ENCODE results near the gene REG1A. TPM values are rescaled to one million over a fixed set of nuclear protein-coding genes. Genes with fewer than 3 reads are reported as not detected.

The REG1A gene, protein sequence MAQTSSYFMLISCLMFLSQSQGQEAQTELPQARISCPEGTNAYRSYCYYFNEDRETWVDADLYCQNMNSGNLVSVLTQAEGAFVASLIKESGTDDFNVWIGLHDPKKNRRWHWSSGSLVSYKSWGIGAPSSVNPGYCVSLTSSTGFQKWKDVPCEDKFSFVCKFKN
- total RNA-seq = not detected

DNA sequence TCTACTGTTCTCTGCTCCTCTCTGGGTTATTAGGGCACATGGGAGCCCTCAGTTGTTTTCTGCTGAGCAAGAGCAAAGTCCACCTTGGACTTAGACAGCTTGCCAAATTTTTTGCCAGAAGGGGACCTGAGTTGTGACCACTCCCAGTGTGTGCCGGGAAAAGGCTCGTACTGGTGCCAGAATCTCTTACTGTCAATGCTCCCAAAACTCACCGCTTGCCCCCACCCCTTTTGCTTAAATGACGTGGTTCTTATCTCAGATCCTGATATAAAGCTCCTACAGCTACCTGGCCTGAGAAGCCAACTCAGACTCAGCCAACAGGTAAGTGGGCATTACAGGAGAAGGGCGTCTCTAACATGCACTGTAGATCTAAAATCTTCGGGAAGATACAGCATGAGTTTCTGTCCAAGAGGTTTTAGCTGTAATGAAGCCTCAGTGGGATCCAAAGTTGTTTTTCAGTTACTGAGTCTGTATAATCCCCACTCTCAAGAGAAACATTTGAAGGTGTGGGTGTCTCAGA is at the start of gene REG1A:
TSS of gene REG1A (plus strand) at position 295 of the 520 bp plus-strand sequence. CDS start 374 bp downstream, outside the sequence.
- no peak for DNase-seq (ENCODE audit: low spot score in 2 of 2)
- no peak for FAIRE-seq

DNA sequence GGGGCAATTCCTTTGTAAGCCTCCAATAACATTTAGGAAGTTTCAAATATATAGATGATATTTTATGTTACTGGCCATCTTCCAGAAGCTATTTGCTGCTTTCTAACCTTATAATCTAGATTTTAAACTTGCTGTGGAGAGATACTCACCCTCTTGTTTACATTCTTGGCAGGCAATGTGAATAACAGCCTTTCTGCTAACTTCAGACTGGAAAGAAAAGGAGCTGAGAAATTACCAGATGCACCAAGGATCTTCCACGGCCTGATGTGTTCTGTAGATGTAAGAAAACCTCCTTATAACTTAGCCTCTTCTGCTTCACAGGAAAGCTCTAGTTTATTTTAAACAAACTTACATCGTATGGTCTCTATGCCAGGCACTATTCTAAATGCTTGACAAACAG is 49.2 kb upstream of the REG1A start:
- no peak for FAIRE-seq
- DNase-seq (ENCODE audit: low spot score in 2 of 2) = no peak

DNA sequence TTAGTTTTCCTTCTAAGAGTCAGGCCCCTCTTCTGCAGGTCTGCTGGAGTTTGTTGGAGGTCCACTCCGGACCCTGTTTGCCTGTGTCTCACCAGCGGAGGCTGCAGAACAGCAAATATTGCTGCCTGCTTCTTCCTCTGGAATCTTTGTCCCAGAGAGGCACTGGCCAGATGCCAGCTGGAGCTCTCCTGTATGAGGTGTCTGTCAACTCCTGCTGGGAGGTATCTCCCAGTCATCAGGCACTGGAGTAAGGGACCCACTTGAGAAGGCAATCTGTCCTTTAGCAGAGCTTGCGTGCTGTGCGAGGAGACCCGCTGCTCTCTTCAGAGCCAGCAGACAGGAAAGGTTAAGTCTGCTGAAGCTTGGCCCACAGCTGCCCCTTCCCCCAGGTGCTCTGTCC is 37.3 kb upstream of the REG1A start:
- FAIRE-seq (no peak), DNase-seq (ENCODE audit: low spot score in 2 of 2) (no peak)

DNA sequence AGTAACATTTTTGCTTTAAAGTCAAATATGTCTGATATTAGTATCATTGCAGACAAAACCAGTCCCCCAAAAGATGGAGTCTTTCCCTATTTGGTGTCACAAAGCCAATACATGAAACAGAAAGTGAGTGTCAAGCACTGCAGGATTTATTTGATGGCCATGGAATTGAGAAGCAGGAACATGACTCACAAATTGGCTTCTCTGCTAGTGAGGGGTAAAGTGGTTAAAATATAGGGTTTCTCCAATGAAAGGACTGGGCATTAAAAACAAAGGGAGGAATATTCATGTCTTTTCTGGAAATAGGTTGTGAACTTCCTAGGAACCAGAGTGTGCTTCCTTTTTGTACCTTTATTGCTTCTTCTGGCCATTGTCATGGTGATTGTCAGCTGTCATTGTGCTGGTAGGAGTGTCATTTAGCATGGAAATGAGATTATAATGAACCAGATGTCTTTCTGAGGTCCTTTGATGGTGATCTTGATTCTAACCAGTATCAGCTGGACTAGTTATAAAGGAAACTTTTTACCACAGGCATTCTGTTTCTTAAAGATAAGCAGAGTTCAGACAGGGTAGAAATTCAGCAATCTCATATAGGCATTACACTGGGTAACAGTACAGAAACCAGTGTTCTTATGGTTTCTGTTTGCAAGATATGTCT is 36.6 kb upstream of the REG1A start:
- DNase-seq (ENCODE audit: low spot score in 2 of 2) (no peak), FAIRE-seq (no peak)

DNA sequence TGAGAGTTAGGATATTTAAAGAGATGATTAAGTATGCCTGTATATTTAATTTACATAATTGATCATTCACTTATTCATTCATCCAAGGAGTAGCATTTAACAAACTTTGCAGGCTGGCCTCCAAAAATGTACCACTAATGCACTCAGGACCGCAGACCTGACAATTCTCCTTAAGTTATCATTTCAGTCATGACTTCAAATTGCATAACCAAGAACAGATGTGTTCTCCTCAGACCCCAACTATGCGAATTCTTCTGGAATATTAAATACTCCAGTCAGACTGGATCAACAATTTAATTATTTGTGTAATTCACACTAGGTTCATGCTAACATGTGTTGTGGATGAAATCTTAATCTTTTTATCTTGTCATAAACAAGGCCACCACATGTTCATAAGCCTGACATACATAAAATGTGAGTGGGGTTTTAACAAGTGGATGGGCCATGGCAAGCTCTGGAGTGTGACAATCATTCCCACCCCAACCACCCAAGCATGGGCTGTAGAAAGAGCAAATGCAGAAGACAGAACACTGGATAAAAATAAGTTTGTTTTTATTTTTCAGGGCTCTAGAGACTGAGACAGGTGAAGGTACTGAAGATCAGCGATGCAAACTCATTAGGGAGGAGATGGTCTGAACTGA is 35.7 kb upstream of the REG1A start:
- DNase-seq (ENCODE audit: low spot score in 2 of 2) (no peak), FAIRE-seq (no peak)

DNA sequence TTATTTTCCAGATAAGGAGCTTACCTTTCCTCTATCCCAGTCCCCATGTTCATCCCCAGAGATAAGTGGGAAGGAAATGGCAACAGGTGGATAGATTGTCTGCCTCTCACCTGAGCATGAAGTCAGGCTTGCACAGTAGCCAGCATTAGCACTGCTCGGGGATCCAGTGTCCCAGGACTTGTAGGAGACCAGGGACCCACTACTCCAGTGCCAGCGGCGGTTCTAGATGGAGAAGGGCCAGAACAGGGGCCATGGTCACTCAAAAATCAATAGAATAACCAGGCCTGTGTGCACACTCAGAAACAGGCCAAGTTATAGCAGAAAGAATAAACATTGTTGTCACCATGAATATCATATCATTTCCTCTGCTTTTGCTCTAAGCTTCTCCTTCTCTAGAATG is 34.9 kb upstream of the REG1A start:
- FAIRE-seq (no peak), DNase-seq (ENCODE audit: low spot score in 2 of 2) (no peak)

DNA sequence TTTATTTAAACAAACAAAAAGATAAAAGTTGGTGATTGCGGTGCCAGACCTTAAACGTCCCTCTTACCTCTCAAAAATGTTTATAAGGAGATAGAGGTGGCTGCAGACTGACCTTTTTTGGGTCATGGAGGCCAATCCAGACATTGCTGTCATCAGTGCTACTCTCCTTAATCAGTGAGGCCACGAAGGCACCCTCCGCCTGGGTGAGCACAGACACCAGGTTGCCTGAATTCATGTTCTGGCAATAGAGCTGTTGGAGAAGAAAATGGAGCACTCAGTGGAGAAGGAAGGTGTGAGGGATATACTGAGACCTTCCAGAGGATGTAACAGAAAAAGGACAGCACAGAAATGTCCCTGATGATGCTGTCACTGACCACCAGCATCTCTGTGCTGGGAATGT is 34.0 kb upstream of the REG1A start:
- DNase-seq (ENCODE audit: low spot score in 2 of 2) (no peak), FAIRE-seq (no peak)

DNA sequence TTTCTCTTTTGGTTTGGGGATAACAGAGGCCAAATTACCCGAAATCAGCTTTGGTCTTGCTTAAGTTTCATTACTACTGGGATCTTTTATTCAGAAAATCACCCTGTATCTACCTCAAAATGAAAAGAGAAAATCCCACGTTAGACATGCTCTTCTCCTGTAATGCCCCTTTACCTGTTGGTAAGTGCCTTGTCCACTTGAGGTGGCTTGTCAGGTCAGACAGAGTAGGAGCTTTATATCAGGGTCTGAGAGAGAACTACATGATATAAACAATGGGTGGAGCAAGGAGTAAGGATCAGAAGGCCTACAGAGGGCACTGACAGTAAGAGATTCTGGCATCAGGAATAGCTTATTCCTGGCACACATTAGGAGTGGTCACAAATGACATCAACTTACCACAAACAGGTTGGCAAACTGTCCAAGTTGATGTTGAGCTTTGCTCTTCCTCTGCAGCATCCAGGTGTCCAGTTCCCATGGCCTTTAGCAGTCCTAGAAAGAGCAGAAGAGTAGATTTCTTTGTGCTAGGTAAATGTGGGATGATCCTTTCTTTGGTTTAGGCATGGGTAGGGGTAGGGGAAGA is 32.4 kb upstream of the REG1A start, which contains the start of gene REG1B:
TSS of gene REG1B (minus strand) at position 209 of the 580 bp plus-strand sequence. CDS start 381 bp downstream, outside the sequence.
- DNase-seq (ENCODE audit: low spot score in 2 of 2) (no peak), FAIRE-seq (no peak)

DNA sequence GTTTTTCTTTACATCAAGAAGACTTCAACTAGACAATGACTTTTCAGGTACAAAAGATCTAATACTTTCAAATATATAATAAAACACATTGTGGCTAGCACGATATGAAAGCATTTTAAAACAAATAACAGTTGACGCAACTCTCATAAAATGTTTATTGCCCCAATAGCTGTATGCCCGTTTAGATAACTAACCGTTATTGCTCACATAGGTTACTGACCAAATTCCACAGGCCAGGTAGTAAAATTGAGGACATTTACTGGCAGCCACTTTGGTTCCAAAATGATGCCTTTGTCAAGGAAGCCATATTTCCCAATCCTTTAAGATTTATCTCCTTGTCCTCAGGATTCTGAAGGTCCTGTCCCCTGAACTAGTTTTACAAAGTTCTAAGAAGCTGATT is 29.6 kb upstream of the REG1A start:
- FAIRE-seq (no peak), DNase-seq (ENCODE audit: low spot score in 2 of 2) (no peak)

DNA sequence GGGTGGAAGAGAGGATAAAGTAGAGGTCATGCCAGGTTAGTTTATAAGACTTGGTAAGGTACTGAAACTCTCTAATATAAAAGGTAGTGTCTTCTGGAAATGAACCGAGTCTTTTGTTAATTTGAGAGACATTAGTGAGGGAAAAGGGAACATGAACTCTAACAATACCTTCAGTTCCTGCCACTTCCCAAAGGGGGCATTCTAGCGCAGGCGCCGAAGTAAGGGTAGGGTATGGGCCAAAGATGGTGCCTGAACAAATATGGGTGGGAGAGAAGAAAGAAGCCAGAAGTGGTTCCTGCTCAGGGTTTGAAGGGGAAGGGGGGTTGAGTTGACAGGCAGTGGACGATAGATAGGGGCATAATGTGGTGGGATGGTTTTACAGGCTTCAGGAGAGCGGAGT is 22.4 kb upstream of the REG1A start:
- FAIRE-seq = no peak
- DNase-seq (ENCODE audit: low spot score in 2 of 2) = no peak

DNA sequence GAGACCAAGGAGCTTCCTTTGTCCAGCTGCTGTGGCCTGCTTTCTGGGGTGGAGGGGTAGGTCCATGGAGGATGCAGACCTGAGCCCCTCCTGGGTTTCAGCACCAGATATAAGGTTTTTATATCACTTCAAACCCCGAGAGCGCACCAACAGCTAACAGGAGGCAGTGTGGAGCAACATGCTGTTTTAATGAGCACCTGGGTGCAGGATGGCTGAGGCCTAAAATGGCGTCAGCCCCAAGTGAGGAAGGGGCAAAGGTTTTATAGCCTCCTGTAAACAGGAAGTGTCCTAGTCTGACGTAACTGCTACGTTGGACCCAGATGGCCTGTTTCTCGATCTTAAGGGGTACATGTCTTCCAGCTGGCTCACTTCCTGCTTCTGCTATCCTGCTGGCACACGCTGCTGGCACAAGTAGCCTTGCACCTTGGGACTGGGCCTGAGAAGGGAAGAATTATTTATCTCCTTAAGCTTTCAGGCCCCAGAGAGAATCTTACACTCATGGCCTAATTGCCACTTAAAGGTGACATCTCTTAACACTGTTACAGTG is 21.1 kb upstream of the REG1A start:
- FAIRE-seq (no peak), DNase-seq (ENCODE audit: low spot score in 2 of 2) (no peak)

DNA sequence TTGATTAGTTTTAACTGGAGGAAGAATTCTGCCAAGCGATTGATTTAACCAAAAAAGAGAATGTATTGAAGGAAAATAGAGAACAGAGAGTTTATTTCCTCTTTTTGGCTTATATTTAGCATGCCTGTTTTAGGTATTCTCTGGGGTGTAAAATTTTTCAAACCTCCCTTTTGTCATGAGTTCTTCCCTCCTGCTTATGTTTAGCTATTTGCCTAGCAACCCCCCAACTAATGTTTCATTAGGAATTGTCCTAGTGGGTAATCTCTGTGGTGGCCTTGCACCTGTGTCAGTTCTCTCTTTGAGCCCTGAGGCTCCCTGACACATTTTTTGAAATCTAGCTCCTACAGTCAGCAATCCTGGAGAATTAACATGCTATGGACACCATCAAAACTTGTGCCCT is 20.0 kb upstream of the REG1A start:
- DNase-seq (ENCODE audit: low spot score in 2 of 2) (no peak), FAIRE-seq (no peak)

DNA sequence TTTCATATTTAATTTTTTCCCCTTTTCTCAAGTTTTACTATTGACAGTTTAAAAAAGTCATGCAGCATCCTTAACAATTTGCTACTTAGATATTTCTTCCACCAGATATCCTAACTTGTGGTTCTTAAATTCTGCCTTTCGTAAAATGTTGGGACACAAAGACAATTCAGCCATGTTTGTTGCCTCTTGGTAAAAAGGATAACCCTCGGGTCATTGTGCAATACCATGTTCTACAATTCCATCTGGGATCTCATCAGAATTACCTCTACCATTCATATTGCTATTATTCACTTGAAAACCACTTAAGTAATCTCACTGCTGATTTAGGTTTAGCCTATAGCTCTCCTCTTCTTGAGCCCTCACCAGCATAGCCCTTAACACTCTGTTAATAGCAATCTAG is 19.3 kb upstream of the REG1A start:
- DNase-seq (ENCODE audit: low spot score in 2 of 2) (no peak), FAIRE-seq (no peak)

DNA sequence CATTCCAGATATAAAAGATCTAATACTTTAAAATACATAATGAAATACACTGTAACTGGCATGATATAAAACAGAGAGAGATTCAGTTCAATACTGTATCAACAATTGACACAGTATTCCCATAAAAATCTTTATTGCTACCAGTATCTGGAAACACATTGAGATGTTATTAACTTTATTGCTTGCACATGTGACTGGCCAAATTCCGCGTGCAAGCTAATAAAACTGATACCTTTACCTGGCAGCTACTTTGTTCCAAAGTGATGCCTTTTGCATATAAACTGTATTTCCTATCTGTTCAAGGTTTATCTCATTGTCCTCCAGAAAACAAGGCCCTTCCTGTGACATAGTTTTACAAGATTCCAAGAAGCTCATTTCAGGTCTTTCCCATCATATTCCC is 17.1 kb upstream of the REG1A start:
- FAIRE-seq (no peak), DNase-seq (ENCODE audit: low spot score in 2 of 2) (no peak)

DNA sequence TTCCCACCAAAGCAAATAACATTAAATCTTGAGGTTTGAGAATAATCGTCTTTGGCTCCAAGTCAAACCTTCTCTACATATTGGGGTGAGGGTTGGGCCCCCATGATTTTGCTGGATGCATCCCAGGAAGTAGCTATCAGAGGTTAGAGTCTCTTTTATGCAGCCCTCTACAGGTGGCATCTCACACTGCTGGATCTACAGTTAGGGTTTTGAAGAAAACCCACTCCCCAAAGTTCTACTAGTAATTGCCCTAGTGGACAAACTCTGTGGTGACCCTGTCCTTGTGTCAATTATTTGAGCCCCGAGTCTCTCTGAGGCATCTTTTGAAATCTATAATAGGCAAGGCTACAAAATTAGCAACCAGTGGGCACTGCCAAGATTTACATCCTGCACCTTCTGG is 15.0 kb upstream of the REG1A start:
- DNase-seq (ENCODE audit: low spot score in 2 of 2) = no peak
- FAIRE-seq = no peak

DNA sequence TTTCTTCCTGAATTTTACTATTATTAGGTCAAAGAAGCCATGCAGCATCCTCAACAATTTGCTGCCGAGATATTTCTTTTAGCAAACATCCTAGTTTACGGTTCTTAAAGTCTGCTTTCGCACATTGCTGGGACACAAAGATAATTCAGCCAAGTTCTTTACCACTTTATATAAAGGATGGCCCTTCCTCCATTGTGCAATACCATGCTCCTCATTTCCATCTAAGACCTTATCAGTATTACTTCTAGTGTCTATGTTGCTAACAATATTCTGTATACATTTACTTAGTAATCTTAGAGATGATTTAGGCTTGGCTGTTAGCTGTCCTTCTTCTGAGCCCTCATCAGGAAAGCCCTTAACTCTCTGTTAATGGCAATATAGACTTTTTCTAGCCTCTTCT is 8.0 kb upstream of the REG1A start:
- FAIRE-seq = no peak
- DNase-seq (ENCODE audit: low spot score in 2 of 2) = no peak

DNA sequence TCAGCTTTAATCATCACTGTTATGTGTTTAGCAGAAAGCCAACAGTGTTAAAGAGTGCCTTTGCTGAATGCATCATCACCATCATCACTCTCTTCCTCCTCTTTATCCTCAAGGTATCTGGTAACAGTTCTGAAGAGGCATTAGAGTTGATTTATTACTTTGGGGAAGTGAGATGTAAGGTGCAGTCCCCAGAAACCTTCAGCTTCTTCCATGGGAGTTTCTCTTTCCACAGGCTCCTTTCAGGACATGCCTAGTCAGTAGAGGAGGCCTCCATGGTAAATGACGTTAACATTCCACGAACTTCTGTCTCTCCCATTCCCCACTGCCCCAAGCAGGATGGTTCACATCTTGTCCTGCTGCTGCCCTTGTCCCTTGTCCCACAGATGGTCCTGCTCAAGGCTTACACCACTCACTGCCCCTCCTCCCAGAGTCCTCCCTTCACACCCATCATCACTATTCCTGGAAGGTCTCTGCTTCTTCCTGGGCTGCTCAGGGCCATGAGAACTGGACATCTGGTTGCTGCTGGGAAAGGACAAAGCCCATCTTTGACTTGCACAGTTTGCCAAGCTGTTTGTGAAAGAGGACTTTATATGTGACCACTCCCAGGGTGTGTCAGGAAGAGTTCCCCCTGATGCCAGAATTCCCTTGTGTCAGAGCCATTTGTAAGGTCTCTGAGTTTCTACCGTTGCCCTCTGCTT is 5.3 kb upstream of the REG1A start:
- FAIRE-seq (no peak), DNase-seq (ENCODE audit: low spot score in 2 of 2) (no peak)

DNA sequence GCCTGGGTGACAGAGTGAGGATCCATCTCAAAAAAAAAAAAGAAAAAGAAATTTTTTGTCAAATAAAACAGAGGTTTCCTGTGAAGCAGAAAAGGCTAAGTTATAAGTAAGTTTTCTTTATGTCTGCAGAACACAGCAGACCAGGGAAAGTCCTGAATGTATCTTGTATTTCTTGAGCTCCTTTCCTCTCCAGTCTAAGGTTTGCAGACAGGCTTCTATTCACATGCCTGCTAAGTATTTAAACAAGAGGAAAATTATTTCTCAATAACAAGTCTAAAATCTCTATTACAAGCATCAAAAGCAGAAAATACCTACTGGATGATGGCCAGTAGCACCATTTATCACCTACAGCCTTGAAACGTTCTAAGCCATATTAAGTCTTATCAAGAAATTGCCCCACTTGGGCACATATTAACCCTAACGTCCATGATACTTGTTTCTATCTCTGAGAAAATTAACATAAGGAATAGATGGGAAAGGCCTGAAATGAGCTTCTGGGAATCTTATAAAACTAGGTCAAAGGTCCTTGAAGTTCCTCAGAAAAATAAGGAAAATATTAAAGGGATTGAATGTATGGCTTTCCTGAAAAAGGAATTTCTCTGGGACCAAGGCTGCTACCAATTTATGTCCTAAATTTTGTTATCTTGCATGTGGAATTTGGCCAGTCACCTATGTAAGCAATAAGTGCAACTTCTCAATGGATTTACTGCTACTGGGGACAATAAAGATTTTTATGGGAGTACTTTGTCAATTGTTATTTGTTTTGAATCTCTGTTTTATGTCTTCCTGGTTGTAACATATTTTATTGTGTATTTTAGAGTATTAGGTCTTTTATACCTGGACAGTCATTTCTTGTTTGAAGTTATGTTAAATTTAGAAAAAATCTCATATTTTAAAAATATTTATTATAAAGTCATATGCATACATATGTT is 3.0 kb upstream of the REG1A start:
- no peak for DNase-seq (ENCODE audit: low spot score in 2 of 2)
- FAIRE-seq = peak; percentile 3

DNA sequence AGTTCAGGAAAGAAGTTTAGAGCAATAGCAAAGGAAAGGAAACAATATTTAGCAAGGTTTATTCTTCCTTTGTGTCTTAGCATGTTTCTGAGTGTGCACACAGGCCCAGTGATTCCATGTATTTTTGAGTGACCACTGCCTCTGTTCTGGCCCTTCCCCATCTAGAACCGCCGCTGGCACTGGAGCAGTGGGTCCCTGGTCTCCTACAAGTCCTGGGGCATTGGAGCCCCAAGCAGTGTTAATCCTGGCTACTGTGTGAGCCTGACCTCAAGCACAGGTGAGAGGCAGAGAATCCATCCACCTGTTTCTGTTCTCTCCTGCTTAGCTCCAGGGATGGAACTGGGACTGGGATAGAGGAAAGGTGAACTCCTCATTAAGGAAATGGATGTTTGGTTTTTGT is 2.4 kb downstream of the REG1A start:
- FAIRE-seq = no peak

More for the DNA sequence above, 2.4 kb downstream of the REG1A start:
- no peak for DNase-seq (ENCODE audit: low spot score in 2 of 2)

All from frontal cortex (tissue), 4 donors.